NK-92 (cell line): ENCODE results near the gene RUNDC1.
"Not testable (repeated sequence)": the region's sequence is repeated elsewhere in the genome, so short reads cannot be mapped to it uniquely, and the experiment has no call there.

ENCODE experiments used
- DNase-seq: peaks from one replicate; lab custom pipeline; 2025; ENCODE audit not compliant: unreplicated experiment; lab: John Stamatoyannopoulos, UW

The RUNDC1 gene

GRCh38 chr17:42980274-42980765 is at the start of gene RUNDC1:
Gene RUNDC1, plus strand, starts transcription at chr17:42980565. Its CDS starts 12 bp downstream, at chr17:42980577.
- DNase-seq: peak; percentile 59

- no peak for DNase-seq
Measured at GRCh38 chr17:42937712-42938596, 42.4 kb upstream of the RUNDC1 start.

GRCh38 chr17:42944211-42944610 is 36.2 kb upstream of the RUNDC1 start:
- no peak for DNase-seq

- no peak for DNase-seq
Measured at GRCh38 chr17:42946812-42947211, 33.6 kb upstream of the RUNDC1 start.

DNA sequence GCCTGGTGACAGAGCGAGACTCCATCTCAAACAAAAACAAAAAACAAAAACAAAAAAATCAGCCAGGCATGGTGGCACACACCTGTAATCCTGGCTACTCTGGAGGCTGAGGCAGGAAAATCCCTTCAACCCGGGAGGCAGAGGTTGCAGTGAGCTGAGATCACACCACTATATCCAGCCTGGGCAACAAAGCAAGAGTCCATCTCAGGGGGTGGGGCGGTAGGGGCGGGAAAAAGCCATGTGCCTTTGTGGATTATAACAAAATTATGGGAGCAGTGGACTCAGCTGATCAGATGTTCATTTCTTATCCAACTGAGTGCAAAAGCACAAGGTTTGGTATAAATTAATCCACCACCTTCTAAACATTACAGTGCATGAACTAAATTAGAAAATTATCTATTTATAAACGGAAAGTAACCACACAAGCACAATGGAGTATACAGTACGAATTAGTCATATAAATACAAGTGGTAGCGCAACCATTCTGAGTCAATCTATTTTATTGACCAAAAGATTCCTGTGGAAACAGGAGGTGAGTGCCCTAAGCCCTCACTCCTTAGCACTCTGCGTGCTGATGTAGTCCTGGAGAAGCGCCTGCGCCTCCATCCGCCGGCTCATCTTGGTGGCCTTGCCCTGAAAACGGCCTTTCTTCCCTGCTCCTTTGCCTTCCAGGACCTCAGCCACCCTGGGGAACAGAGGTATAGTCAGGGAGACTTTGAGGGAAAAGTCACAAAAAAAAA is 30.2 kb upstream of the RUNDC1 start:
- no peak for DNase-seq

DNA sequence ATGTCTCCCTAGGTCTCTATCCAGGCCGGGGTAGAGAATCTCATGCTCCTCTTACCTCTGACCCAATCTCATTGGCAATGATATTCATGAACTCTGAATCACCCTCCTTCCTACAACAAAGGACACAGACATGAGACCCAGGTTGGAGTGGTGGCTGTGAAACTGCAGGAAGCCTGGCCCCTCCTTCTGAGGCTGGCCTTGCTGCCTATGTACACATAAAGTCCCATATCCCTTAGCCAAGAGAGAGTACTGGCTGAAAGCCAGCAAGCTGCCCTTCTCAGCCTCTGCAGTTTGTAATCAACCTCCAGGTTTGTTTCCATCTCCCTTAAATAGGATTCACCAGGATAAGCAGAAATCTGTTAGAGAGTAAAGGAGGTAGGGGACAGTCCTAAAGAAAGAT is 26.7 kb upstream of the RUNDC1 start:
- no peak for DNase-seq

- peak; percentile 15 for DNase-seq
Measured at GRCh38 chr17:42964161-42964932, 16.0 kb upstream of the RUNDC1 start, which contains the start of gene AARSD1. Gene AARSD1, minus strand, starts transcription at chr17:42964454. Its CDS starts 14 bp downstream, at chr17:42964440.

DNA sequence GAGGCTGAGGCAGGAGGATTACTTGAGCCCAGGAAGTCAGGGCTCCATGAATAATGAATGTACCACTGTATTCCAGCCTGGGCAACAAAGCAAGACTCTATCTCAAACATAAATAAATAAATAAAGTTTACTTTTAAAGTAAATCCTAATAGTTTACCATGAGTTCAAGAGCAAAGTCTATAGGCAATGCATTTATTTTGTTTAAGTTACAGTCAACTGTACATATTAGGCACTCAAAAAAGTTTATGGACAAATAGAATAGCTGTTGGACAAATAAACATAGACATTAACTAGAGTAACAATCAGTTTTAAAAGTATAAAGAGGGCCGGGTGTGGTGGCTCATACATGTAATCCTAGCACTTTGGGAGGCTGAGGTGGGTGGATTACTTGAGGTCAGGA is 12.4 kb upstream of the RUNDC1 start:
- DNase-seq: no peak

GRCh38 chr17:42969001-42969581 is 11.3 kb upstream of the RUNDC1 start:
- no peak for DNase-seq

DNA sequence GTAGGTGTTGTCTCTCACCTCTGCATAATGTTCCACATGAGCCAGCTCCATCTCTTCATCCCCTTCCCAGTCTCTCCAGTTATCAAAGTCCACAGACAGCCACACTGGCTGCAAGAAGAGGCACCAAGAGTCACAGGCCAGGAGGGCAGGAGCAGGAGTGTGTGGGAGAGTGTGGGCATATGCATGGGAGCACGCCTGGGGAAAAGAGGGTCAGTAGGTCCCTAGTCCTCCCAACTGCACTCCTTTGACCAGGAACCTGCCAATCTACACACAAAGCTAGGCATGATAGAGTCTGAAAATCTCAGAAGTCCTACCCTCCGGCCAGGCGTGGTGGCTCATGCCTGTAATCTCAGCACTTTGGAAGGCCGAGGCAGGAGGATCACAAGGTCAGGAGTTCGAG is 8.8 kb upstream of the RUNDC1 start:
- DNase-seq: no peak

DNA sequence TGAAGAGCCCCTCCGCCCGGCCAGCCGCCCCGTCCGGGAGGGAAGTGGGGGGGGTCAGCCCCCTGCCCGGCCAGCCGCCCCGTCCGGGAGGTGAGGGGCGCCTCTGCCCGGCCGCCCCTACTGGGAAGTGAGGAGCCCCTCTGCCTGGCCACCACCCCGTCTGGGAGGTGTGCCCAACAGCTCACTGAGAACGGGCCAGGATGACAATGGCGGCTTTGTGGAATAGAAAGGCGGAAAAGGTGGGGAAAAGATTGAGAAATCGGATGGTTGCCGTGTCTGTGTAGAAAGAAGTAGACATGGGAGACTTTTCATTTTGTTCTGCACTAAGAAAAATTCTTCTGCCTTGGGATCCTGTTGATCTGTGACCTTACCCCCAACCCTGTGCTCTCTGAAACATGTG is 7.0 kb upstream of the RUNDC1 start:
- DNase-seq: not testable (repeated sequence)

DNA sequence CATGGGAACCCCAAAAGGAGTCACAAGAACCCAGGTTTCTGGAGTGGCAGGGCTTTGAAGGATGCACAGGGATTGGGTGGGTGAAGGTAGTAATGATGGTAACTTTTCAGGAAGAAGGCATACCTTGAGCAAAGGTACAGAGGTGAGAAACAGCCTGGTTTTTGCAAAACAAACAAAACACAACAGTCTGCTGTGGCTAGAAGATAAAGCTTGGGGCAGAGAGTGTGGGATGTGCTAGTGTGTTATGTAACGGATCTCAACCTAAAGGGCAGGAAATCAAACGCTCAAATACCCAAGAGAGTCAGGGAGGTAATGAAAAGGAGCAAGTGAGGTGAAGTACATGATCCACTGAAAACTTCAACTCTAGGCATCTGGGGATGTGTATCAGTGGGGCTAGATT is 5.1 kb upstream of the RUNDC1 start:
- no peak for DNase-seq

DNA sequence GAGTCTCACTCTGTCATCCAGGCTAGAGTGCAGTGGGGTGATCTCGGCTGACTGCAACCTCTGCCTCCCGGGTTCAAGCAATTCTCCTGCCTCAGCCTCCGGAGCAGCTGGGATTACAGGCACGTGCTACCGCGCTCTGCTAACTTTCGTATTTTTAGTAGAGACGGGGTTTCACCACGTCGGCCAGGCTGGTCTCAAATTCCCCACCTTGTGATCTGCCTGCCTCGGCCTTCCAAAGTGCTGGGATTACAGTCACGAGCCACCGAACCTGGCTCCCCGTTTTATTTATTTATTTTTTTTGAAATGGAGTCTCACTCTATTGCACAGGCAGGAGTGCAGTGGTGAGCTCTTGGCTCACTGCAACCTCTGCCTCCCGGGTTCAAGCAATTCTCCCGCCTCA is 4.7 kb upstream of the RUNDC1 start:
- DNase-seq: not testable (repeated sequence)

- DNase-seq: no peak
Measured at GRCh38 chr17:42979511-42980273, 673 bp upstream of the RUNDC1 start, which contains the start of gene PTGES3L. Gene PTGES3L, minus strand, starts transcription at chr17:42980080. Its CDS starts 27 bp downstream, at chr17:42980053.

GRCh38 chr17:42980766-42981397 is 517 bp downstream of the RUNDC1 start:
- no peak for DNase-seq

DNA sequence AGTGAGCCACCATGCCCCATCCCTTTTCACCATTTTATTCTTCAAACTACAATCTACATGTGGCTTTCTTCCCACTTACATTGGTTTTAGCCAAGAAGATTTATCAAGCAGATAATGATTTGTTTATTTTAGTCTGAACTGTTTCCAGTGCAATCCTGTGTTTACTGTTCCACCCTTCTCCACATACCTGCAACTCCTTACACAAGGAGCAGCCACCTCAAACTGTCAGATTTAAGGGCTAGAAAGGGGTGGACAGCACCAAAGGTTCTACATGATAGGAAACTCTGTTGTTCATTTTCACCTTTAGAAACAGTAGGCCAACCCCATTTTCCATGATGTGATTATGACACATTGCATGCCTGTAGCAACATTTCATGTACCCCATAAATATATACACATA is 1.9 kb downstream of the RUNDC1 start:
- DNase-seq: no peak

- no peak for DNase-seq
Measured at GRCh38 chr17:42985225-42985624, 4.9 kb downstream of the RUNDC1 start.

- DNase-seq: no peak
Measured at GRCh38 chr17:42989141-42989540, 8.8 kb downstream of the RUNDC1 start.
